ENCODE data around the gene EID3.
A peak's percentile ranks its signal among the peaks of the same experiment; 100 is the strongest.
"Not testable (repeated sequence)": the region's sequence is repeated elsewhere in the genome, so short reads cannot be mapped to it uniquely, and the experiment has no call there.

Gene EID3

DNA sequence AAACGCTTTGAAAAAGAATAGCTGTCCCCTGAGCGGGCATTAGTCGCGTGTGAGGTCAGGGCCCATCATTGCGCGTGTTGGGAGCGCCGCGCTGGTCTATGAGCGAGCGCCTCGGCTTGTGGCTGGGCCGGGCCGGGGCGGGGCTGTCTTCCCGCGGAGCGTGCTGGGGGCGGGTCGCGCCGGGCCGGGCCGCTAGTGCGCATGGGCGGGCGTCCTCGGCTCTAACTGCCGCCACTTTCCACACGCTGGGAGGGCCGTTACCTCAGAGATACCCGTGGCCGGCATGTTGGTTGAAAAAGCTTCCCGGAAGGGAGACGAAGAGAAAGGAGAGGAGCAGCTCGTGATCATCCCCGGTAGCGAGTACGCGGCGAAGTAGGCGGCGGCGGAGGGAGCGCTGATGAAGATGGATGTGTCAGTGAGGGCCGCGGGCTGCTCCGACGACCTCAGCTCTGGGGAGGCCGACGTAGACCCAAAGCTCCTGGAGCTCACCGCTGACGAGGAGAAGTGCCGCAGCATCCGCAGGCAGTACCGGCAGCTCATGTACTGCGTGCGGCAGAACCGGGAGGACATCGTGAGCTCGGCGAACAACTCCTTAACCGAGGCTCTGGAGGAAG, at the start of gene EID3:
EID3 (plus strand) TSS at position 202 of the 614 bp plus-strand sequence; CDS start at position 398, 196 bp downstream.
- Histone ChIP-seq H3K4me1 (ENCODE audit: control insufficient read depth, insufficient read depth, low read length, unreplicated experiment) (peaks cover 72% of the 10 kb centered on the region), H3K27ac (ENCODE audit: low read depth, low read length) (peak within 1 kb of the TSS; percentile 72), H3K4me3 (ENCODE audit: low read depth, low read length) (peak within 1 kb of the TSS; percentile 80), H3K79me2 (ENCODE audit: control insufficient read depth, insufficient read depth, low read length, unreplicated experiment) (peaks cover 94% of the 10 kb centered on the region), H3K27me3 (ENCODE audit: insufficient read depth, low read length) (no peaks in the 10 kb centered on the region), H2AFZ (ENCODE audit: low read length, unreplicated experiment) (peak within 1 kb of the TSS; percentile 9), H3K36me3 (ENCODE audit: insufficient read depth, low read length) (peaks cover 20% of the 10 kb centered on the region)

DNA sequence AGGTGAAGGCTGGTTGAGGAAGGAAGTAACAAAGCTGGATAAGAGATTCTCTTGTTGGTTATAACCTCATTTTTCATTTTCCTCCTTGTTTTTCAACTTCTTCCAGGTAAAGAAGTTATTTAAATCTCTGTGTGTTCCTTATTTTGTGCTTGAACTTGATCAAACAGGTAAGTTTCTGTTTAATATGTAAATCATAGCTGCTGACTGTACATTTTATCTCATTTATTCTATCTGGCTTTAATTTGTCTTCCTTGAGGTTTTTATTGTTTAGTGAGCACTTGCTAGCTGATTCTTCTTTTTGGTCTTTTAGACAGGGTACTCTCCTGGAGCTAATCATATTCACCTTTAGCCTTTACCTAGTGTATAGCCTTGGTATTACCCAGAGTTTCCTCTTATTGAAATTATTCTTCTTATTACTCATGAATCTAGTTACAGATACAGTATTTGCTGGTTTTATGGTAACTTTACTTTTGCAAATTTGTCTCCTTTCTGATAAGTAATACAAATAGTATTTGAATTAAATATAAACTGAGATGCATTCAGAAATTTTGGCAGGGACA, 45.5 kb upstream of the EID3 start:
- Histone ChIP-seq H3K4me3 (ENCODE audit: low read depth, low read length) (no peak overlapping the region), H3K79me2 (ENCODE audit: control insufficient read depth, insufficient read depth, low read length, unreplicated experiment) (no peaks in the 10 kb centered on the region), H3K27ac (ENCODE audit: low read depth, low read length) (no peak overlapping the region), H3K36me3 (ENCODE audit: insufficient read depth, low read length) (no peaks in the 10 kb centered on the region), H3K27me3 (ENCODE audit: insufficient read depth, low read length) (no peaks in the 10 kb centered on the region), H2AFZ (ENCODE audit: low read length, unreplicated experiment) (no peak overlapping the region), H3K4me1 (ENCODE audit: control insufficient read depth, insufficient read depth, low read length, unreplicated experiment) (no peaks in the 10 kb centered on the region)

DNA sequence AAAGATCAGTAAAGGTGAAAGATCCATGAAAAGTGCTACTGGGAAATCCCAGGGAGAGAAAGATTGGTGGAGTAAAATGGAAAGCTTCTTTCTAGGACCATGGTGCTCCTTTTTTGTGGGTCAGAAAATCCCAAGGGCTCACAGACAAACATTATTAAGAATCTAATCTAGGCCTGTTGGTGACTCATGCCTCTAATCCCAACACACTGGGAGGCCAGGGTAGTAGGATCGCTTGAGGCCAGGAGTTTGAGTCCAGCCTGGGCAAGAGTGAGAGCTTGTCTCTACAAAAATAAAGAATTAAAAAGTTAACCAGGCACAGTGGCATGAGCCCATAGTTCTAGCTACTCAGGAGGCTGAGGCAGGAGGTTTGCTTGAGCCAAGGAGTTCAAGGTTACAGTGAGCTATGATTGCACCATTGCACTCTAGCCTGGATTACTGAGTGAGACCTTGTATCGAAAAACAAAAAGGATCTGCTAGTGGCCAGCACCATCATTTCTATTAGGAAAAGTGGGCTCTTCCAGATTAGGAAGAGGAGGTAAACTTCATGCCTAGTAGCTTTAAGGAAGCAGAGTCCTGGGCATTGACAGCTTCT, 45.0 kb upstream of the EID3 start:
- H3K4me3 ChIP-seq (ENCODE audit: low read depth, low read length) = no peak overlapping the region
- H3K27me3 ChIP-seq (ENCODE audit: insufficient read depth, low read length) = no peaks in the 10 kb centered on the region
- no peak overlapping the region for H3K27ac ChIP-seq (ENCODE audit: low read depth, low read length)
- peaks cover 4% of the 10 kb centered on the region for H3K4me1 ChIP-seq (ENCODE audit: control insufficient read depth, insufficient read depth, low read length, unreplicated experiment)
- no peaks in the 10 kb centered on the region for H3K36me3 ChIP-seq (ENCODE audit: insufficient read depth, low read length)
- no peak overlapping the region for H2AFZ ChIP-seq (ENCODE audit: low read length, unreplicated experiment)
- no peaks in the 10 kb centered on the region for H3K79me2 ChIP-seq (ENCODE audit: control insufficient read depth, insufficient read depth, low read length, unreplicated experiment)

DNA sequence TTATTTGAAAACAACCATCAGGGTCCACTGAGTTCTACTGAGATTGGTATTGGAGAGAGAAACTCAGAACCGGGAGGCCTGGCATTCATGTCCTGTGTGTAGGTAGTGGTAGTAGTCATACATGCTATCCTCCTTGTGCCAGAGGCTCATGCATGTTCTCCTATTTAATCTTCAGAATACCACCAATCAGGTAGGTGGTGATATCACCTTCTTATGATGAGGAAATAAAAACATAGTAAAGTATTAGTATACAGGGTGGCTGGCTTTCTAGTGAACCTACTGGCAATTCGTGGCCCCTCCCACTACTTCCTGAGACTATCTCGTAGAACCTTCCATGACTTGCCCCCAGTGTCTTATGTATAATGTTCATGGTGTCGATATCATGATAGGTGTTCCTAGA, 40.5 kb upstream of the EID3 start:
- Histone ChIP-seq H2AFZ (ENCODE audit: low read length, unreplicated experiment) (no peak overlapping the region), H3K4me3 (ENCODE audit: low read depth, low read length) (no peak overlapping the region), H3K36me3 (ENCODE audit: insufficient read depth, low read length) (no peaks in the 10 kb centered on the region), H3K27me3 (ENCODE audit: insufficient read depth, low read length) (no peaks in the 10 kb centered on the region), H3K4me1 (ENCODE audit: control insufficient read depth, insufficient read depth, low read length, unreplicated experiment) (peaks cover 5% of the 10 kb centered on the region), H3K27ac (ENCODE audit: low read depth, low read length) (no peak overlapping the region), H3K79me2 (ENCODE audit: control insufficient read depth, insufficient read depth, low read length, unreplicated experiment) (no peaks in the 10 kb centered on the region)

DNA sequence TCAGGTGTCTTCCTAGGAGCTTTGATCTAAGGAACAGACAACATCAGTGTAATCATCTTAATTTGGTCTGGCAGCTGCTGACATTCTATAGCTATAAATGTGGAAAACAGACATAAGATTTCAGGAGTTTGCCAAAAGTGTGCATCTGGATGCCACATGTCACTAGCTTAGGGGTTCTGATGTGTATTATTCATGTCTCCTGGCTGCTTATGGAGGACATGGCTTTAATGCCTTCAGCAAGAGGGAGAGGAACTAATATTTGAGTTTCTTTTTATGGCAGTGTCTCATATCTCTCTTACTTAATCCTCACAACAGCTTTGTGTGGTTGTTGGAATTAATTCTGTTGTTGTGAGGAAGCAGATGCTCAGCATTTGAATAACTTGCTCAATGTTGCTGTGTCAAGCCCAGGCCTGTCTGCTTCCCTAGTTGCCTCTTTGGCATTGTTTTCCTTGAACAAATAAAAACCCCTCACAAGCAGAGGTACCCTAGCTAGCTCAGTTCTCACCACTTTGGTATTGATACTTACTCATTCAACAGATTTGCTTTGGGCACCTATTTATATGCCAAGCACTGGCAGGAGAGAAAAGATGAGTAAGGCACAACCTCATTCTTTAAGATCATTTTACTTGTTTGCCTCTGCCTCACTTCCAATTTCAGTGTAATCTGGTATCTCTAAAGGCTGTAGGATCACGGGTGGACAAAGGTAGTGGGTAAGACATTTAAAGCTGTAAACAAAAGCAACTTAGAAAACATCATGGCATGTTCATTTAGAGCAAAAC, 39.8 kb upstream of the EID3 start:
- no peak overlapping the region for H2AFZ ChIP-seq (ENCODE audit: low read length, unreplicated experiment)
- H3K79me2 ChIP-seq (ENCODE audit: control insufficient read depth, insufficient read depth, low read length, unreplicated experiment) = no peaks in the 10 kb centered on the region
- H3K27ac ChIP-seq (ENCODE audit: low read depth, low read length) = peak overlapping the region; percentile 1; the same call in 1 of the 2 replicates
- no peak overlapping the region for H3K4me3 ChIP-seq (ENCODE audit: low read depth, low read length)
- peaks cover 5% of the 10 kb centered on the region for H3K4me1 ChIP-seq (ENCODE audit: control insufficient read depth, insufficient read depth, low read length, unreplicated experiment)
- no peaks in the 10 kb centered on the region for H3K27me3 ChIP-seq (ENCODE audit: insufficient read depth, low read length)
- H3K36me3 ChIP-seq (ENCODE audit: insufficient read depth, low read length) = no peaks in the 10 kb centered on the region

DNA sequence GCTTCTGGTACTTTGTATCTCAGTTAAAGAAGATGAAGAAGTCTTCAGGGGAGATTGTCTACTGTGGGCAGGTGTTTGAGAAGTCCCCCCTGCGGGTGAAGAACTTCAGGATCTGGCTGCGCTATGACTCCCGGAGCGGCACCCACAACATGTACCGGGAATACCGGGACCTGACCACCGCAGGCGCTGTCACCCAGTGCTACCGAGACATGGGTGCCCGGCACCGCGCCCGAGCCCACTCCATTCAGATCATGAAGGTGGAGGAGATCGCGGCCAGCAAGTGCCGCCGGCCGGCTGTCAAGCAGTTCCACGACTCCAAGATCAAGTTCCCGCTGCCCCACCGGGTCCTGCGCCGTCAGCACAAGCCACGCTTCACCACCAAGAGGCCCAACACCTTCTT, 38.1 kb upstream of the EID3 start:
- not testable (repeated sequence) for H2AFZ ChIP-seq (ENCODE audit: low read length, unreplicated experiment); H3K79me2 ChIP-seq (ENCODE audit: control insufficient read depth, insufficient read depth, low read length, unreplicated experiment); H3K4me1 ChIP-seq (ENCODE audit: control insufficient read depth, insufficient read depth, low read length, unreplicated experiment); H3K4me3 ChIP-seq (ENCODE audit: low read depth, low read length); H3K27ac ChIP-seq (ENCODE audit: low read depth, low read length); H3K36me3 ChIP-seq (ENCODE audit: insufficient read depth, low read length); H3K27me3 ChIP-seq (ENCODE audit: insufficient read depth, low read length)

DNA sequence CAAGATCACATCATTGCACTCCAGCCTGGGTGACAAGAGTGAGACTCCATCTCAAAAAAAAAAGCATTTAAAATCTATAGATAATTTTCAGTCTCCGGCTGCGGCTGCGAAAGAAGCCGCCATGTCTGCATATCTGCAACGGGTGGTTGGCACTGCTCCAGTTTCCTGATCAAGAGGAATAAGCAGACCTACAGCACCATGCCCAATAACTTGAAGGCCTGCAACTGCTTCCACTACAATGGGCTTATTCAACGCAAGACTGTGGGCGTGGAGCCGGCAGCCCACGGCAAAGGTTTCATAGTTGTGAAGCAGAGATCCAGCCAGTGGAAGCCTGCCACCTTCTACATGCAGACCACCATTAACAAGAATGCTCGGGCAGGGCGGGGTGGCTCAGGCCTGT, 30.6 kb upstream of the EID3 start:
- Histone ChIP-seq H3K27ac (ENCODE audit: low read depth, low read length) (no peak overlapping the region), H3K4me1 (ENCODE audit: control insufficient read depth, insufficient read depth, low read length, unreplicated experiment) (peaks cover 10% of the 10 kb centered on the region)

DNA sequence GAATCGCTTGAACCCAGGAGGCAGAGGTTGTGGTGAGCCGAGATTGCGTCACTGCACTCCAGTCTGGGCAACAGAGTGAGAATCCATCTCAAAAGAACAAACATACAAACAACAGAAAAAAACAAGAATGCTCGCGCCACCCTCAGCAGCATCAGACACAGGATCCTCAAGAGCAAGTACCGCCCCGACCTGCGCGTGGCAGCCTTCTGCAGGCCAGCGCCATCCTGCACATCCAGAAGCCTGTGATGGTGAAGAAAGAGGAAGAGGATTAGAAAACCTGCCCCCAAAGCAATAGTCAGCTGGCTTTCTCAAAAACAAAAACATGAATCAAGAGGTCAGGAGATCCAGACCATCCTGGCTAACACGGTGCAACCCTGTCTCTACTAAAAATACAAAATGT, 30.0 kb upstream of the EID3 start:
- no peak overlapping the region for H3K27ac ChIP-seq (ENCODE audit: low read depth, low read length)
- no peaks in the 10 kb centered on the region for H3K36me3 ChIP-seq (ENCODE audit: insufficient read depth, low read length)
- no peaks in the 10 kb centered on the region for H3K79me2 ChIP-seq (ENCODE audit: control insufficient read depth, insufficient read depth, low read length, unreplicated experiment)
- H3K27me3 ChIP-seq (ENCODE audit: insufficient read depth, low read length) = no peaks in the 10 kb centered on the region
- H2AFZ ChIP-seq (ENCODE audit: low read length, unreplicated experiment) = no peak overlapping the region
- no peak overlapping the region for H3K4me3 ChIP-seq (ENCODE audit: low read depth, low read length)
- peaks cover 10% of the 10 kb centered on the region for H3K4me1 ChIP-seq (ENCODE audit: control insufficient read depth, insufficient read depth, low read length, unreplicated experiment)

More for the DNA sequence above, 30.6 kb upstream of the EID3 start:
- no peak overlapping the region for H3K4me3 ChIP-seq (ENCODE audit: low read depth, low read length)
- no peaks in the 10 kb centered on the region for H3K36me3 ChIP-seq (ENCODE audit: insufficient read depth, low read length)
- no peaks in the 10 kb centered on the region for H3K79me2 ChIP-seq (ENCODE audit: control insufficient read depth, insufficient read depth, low read length, unreplicated experiment)
- H2AFZ ChIP-seq (ENCODE audit: low read length, unreplicated experiment) = no peak overlapping the region
- no peaks in the 10 kb centered on the region for H3K27me3 ChIP-seq (ENCODE audit: insufficient read depth, low read length)

DNA sequence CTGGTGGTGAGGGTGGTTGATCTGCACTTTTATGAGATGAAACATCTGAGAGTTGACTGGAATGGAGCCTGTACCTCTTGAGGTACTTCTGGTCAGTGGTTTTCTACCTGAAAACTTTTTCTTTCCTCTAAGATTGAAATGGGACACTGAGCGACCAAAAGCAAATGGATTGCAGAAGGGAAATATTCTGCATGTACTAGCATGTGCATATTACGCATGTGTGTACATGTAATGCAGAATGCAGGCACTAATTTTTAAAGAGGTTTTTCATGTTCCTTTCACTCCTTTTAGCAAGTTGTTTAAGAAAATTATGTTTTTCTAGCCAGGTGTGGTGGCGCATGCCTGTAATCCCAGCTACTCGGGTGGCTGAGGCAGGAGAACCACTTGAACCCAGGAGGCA, 28.7 kb upstream of the EID3 start:
- H3K27ac ChIP-seq (ENCODE audit: low read depth, low read length) = no peak overlapping the region
- H3K79me2 ChIP-seq (ENCODE audit: control insufficient read depth, insufficient read depth, low read length, unreplicated experiment) = no peaks in the 10 kb centered on the region
- no peaks in the 10 kb centered on the region for H3K36me3 ChIP-seq (ENCODE audit: insufficient read depth, low read length)
- no peaks in the 10 kb centered on the region for H3K27me3 ChIP-seq (ENCODE audit: insufficient read depth, low read length)
- H2AFZ ChIP-seq (ENCODE audit: low read length, unreplicated experiment) = no peak overlapping the region
- no peak overlapping the region for H3K4me3 ChIP-seq (ENCODE audit: low read depth, low read length)
- peaks cover 20% of the 10 kb centered on the region for H3K4me1 ChIP-seq (ENCODE audit: control insufficient read depth, insufficient read depth, low read length, unreplicated experiment)

DNA sequence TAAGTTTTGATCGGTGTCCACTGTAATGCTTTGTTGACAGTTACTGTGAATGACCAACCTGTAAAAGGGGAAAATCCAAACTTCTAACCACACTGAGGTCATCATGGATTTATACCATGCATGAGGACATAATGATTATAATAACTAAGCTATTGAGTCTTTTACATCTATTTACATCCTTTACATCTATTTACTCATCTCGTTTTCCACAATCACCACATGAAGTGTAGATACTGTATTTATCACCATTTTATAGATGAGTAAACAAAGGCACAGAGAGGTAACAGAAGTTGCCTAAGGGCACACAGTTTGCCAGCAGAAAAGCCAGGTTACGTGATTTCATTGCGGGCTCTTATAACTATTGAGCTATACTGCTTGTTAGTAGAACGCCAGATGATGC, 27.9 kb upstream of the EID3 start:
- H2AFZ ChIP-seq (ENCODE audit: low read length, unreplicated experiment) = no peak overlapping the region
- H3K27me3 ChIP-seq (ENCODE audit: insufficient read depth, low read length) = no peaks in the 10 kb centered on the region
- no peaks in the 10 kb centered on the region for H3K79me2 ChIP-seq (ENCODE audit: control insufficient read depth, insufficient read depth, low read length, unreplicated experiment)
- H3K4me1 ChIP-seq (ENCODE audit: control insufficient read depth, insufficient read depth, low read length, unreplicated experiment) = peaks cover 27% of the 10 kb centered on the region
- H3K36me3 ChIP-seq (ENCODE audit: insufficient read depth, low read length) = no peaks in the 10 kb centered on the region
- no peak overlapping the region for H3K27ac ChIP-seq (ENCODE audit: low read depth, low read length)
- H3K4me3 ChIP-seq (ENCODE audit: low read depth, low read length) = no peak overlapping the region
